HEK293 (cell line): ENCODE results near the gene ARHGAP42.

Experiments
- CTCF ChIP-seq: fragments of 450-650 bp; formaldehyde crosslinking; IDR thresholded peaks from 2 replicates; pipeline ENCODE4 v1.5.1; 2016; ENCODE audit warnings: missing biosample characterization, missing genetic modification characterization
- GFI1B ChIP-seq: fragments of 450-650 bp; formaldehyde crosslinking; IDR thresholded peaks from 2 replicates; pipeline ENCODE4 v1.5.1; 2016; ENCODE audit warnings: missing biosample characterization, missing genetic modification characterization
- ZFP37 ChIP-seq: fragments of 450-650 bp; formaldehyde crosslinking; IDR thresholded peaks from 2 replicates; pipeline ENCODE4 v1.5.1; 2016; ENCODE audit warnings: missing biosample characterization, missing genetic modification characterization
- ZIC2 ChIP-seq: fragments of 450-650 bp; formaldehyde crosslinking; IDR thresholded peaks from 2 replicates; pipeline ENCODE4 v1.5.1; 2016; ENCODE audit warnings: missing biosample characterization, missing genetic modification characterization
- ZNF121 ChIP-seq: fragments of 450-650 bp; formaldehyde crosslinking; IDR thresholded peaks from 2 replicates; pipeline ENCODE4 v1.5.1; 2016; ENCODE audit warnings: missing biosample characterization, missing genetic modification characterization
- ZNF133 ChIP-seq: fragments of 450-650 bp; formaldehyde crosslinking; IDR thresholded peaks from 2 replicates; pipeline ENCODE4 v1.5.1; 2016; ENCODE audit warnings: missing biosample characterization, missing genetic modification characterization
- ZNF146 ChIP-seq: fragments of 450-650 bp; formaldehyde crosslinking; IDR thresholded peaks from 2 replicates; pipeline ENCODE4 v1.5.1; 2016; ENCODE audit warnings: missing biosample characterization, missing genetic modification characterization
- ZNF16 ChIP-seq: fragments of 450-650 bp; formaldehyde crosslinking; IDR thresholded peaks from 2 replicates; pipeline ENCODE4 v1.5.1; 2016; ENCODE audit warnings: low read depth, missing biosample characterization, missing genetic modification characterization
- ZNF274 ChIP-seq, 2 experiments: fragments of 200-500 bp in 1 of 2; fragments of 450-650 bp in 1 of 2; sonication (Bioruptor generic) in 1 of 2; formaldehyde crosslinking in 1 of 2; IDR thresholded peaks; 2 replicates each; pipeline versions ENCODE4 v1.5.1 to v1.6.1; 2014 to 2016; ENCODE audit warnings: borderline replicate concordance in 1 of 2, inconsistent platforms in 1 of 2, low read length in 1 of 2, missing biosample characterization in 1 of 2, missing genetic modification characterization in 1 of 2
- TF ChIP-seq, protein P1 (sequence below): fragments of 450-650 bp; formaldehyde crosslinking; IDR thresholded peaks from 2 replicates; pipeline ENCODE4 v1.5.1; 2016; ENCODE audit warnings: missing biosample characterization, missing genetic modification characterization, low read depth
- TF ChIP-seq, protein P2 (sequence below): fragments of 450-650 bp; IDR thresholded peaks from 2 replicates; pipeline ENCODE4 v1.5.1; 2018; ENCODE audit warnings: missing biosample characterization, missing genetic modification characterization
- TF ChIP-seq, protein P3 (sequence below): fragments of 450-650 bp; formaldehyde crosslinking; IDR thresholded peaks from 2 replicates; pipeline ENCODE4 v1.5.1; 2016; ENCODE audit warnings: missing biosample characterization, missing genetic modification characterization

GRCh38 chr11:100994966-100995365 is 307.9 kb downstream of the ARHGAP42 start:
- TF ChIP-seq ZNF16 (tag by site-specific recombination) (no peak), CTCF (no peak), GFI1B (tag by site-specific recombination) (no peak), ZIC2 (no peak), ZNF274 (IDR thresholded peaks at IDR 0.05; ENCODE audit: low read length) (no peak), ZNF274 (tag by site-specific recombination; IDR thresholded peaks at IDR 0.05; ENCODE audit: borderline replicate concordance) (no peak), ZFP37 (tag by site-specific recombination) (no peak), ZNF133 (no peak), ZNF121 (tag by site-specific recombination) (no peak), ZNF146 (tag by site-specific recombination) (no peak)
- TF ChIP-seq, protein P1, sequence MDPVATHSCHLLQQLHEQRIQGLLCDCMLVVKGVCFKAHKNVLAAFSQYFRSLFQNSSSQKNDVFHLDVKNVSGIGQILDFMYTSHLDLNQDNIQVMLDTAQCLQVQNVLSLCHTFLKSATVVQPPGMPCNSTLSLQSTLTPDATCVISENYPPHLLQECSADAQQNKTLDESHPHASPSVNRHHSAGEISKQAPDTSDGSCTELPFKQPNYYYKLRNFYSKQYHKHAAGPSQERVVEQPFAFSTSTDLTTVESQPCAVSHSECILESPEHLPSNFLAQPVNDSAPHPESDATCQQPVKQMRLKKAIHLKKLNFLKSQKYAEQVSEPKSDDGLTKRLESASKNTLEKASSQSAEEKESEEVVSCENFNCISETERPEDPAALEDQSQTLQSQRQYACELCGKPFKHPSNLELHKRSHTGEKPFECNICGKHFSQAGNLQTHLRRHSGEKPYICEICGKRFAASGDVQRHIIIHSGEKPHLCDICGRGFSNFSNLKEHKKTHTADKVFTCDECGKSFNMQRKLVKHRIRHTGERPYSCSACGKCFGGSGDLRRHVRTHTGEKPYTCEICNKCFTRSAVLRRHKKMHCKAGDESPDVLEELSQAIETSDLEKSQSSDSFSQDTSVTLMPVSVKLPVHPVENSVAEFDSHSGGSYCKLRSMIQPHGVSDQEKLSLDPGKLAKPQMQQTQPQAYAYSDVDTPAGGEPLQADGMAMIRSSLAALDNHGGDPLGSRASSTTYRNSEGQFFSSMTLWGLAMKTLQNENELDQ (tag by site-specific recombination): no peak
- TF ChIP-seq, protein P2, sequence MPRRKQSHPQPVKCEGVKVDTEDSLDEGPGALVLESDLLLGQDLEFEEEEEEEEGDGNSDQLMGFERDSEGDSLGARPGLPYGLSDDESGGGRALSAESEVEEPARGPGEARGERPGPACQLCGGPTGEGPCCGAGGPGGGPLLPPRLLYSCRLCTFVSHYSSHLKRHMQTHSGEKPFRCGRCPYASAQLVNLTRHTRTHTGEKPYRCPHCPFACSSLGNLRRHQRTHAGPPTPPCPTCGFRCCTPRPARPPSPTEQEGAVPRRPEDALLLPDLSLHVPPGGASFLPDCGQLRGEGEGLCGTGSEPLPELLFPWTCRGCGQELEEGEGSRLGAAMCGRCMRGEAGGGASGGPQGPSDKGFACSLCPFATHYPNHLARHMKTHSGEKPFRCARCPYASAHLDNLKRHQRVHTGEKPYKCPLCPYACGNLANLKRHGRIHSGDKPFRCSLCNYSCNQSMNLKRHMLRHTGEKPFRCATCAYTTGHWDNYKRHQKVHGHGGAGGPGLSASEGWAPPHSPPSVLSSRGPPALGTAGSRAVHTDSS: no peak
- TF ChIP-seq, protein P3, sequence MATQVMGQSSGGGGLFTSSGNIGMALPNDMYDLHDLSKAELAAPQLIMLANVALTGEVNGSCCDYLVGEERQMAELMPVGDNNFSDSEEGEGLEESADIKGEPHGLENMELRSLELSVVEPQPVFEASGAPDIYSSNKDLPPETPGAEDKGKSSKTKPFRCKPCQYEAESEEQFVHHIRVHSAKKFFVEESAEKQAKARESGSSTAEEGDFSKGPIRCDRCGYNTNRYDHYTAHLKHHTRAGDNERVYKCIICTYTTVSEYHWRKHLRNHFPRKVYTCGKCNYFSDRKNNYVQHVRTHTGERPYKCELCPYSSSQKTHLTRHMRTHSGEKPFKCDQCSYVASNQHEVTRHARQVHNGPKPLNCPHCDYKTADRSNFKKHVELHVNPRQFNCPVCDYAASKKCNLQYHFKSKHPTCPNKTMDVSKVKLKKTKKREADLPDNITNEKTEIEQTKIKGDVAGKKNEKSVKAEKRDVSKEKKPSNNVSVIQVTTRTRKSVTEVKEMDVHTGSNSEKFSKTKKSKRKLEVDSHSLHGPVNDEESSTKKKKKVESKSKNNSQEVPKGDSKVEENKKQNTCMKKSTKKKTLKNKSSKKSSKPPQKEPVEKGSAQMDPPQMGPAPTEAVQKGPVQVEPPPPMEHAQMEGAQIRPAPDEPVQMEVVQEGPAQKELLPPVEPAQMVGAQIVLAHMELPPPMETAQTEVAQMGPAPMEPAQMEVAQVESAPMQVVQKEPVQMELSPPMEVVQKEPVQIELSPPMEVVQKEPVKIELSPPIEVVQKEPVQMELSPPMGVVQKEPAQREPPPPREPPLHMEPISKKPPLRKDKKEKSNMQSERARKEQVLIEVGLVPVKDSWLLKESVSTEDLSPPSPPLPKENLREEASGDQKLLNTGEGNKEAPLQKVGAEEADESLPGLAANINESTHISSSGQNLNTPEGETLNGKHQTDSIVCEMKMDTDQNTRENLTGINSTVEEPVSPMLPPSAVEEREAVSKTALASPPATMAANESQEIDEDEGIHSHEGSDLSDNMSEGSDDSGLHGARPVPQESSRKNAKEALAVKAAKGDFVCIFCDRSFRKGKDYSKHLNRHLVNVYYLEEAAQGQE (tag by site-specific recombination): no peak
